Erythroblast (primary cell): Measurements from ENCODE around the gene MEGF11.
A peak's percentile ranks its signal among the peaks of the same experiment; 100 is the strongest.
"Not testable (repeated sequence)": the region's sequence is repeated elsewhere in the genome, so short reads cannot be mapped to it uniquely, and the experiment has no call there.

Experiments
- DNase-seq, 2 experiments: peaks; one replicate each; lab custom pipeline; 2025; lab: John Stamatoyannopoulos, UW
- GATA1 ChIP-seq: IDR thresholded peaks from 2 replicates; pipeline ENCODE4 v1.6.1; 2011; ENCODE audit warnings: low read depth, mild to moderate bottlenecking, control low read depth, low read length, moderate library complexity
- POLR2A ChIP-seq: IDR thresholded peaks from 2 replicates; pipeline ENCODE4 v1.6.1; 2011; ENCODE audit warnings: mild to moderate bottlenecking, low read length

Gene MEGF11

DNA sequence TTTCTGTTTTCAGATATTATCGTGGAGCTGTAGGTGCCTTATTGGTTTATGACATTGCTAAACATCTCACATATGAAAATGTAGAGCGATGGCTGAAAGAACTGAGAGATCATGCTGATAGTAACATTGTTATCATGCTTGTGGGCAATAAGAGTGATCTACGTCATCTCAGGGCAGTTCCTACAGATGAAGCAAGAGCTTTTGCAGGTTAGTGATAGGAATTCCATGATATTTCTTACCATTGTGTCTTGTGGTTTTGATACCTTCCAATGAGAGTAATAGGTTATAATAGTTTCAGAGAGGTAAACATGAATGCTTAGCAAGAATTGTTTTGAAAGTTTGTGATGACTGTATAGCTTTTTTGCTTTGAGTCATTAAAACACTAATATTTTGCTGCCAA is 375.8 kb downstream of the MEGF11 start:
- DNase-seq = peak in 1 of 2 experiments; percentile 32
- TF ChIP-seq POLR2A (no peak), GATA1 (no peak)

DNA sequence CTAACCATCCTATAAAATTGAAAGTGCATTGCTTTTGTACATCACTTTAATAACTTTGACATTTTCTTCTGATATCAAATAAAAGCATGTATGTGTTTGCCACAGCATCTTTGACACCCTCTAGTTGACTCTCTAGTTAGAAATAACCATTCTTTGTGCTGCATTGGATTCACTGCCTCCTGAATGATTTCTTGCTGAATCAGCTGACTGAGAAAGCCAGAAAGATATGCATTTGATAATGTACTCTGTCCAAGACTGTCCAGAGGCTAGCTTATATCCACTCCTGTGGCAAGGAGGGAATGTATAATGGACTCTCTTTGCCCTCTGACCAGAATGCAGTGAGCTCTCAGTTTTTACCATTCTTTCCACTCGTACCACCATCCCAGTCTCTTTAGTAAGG is 378.1 kb downstream of the MEGF11 start:
- DNase-seq = no peak
- TF ChIP-seq POLR2A = no peak
- no peak for TF ChIP-seq GATA1

DNA sequence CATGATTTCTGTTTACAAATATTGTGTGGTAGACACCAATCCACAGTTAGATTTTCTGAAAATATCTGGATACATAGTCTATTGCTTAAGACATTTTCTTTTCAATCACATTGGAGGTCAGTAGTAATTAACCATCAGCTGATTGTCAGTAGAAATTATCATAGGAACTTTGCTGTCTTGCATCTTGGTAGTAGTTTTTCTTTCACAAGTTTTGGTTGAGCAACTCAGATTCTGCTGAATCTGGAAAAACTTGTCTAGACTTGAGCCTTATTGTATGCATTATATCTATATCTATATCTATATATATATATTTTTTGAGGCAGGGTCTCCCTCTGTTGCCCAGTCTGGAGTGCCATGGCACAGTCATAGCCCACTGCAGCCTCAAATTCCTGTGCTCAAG is 380.3 kb downstream of the MEGF11 start:
- TF ChIP-seq GATA1 (no peak), POLR2A (no peak)
- no peak for DNase-seq

DNA sequence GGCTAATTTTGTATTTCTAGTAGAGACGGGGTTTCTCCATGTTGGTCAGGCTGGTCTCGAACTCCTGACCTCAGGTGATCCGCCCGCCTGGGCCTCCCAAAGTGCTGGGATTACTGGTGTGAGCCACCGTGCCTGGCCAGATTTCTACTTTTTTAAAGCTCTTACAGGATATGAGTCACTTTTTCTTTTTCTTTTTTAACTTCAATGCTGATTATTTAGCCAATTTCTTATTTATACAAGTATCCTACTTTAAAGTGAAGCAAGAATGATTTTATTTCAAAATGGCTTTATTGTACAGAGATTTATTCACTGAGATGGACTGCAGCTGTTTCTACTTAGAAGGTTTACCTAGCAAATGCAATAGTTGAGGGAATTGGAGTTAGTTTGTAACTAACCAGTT is 381.0 kb downstream of the MEGF11 start:
- not testable (repeated sequence) for DNase-seq

DNA sequence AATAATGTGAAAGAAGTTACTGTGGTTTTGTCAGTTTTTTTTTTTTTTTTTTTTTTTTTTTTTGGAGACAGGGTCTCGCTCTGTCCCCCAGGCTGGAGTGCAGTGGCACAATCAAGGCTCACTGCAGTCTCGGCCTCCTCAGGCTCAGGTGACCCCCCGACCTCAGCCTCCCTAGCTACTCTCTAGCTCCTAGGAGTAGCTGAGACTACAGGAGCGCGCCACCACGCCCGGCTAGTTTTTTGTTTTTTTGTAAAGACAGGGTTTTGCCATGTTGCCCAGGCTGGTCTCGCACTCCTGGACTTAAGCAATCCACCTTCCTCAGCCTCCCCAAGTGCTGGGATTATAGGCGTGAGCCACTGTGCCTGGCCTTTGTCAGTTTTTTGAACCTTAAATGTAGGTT is 381.7 kb downstream of the MEGF11 start:
- DNase-seq = not testable (repeated sequence)

DNA sequence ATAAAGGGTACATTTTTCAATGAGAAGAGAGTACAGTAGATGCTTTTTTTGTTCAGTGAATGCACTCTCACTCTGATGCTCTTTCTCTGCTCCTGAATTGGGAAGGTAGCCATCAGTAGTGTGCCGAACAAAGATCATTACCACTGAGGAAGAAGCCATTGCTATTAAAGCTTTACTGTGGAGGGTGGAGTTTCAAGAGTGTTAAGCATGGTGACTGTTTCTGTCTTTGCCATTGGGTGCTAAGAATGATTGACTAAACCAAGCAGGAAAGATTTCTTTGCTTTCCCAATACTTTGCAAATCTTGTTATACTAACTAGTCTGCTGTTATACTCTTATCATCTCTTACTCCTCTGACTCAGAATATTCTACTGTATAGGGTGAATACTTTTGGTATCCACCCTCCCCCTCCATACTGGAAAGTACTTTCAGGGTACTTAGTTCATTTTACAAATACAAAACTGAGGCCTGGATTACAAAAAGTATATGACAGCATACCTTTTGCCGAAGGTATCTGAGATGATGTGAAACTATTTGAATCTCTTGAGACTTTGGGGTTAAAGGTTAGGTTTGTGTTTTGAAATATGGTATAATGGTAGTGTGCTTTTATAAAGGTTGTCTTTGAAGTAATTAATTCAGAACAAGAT is 382.5 kb downstream of the MEGF11 start:
- TF ChIP-seq GATA1 (no peak), POLR2A (no peak)
- DNase-seq = peak; percentile 41 to 46

DNA sequence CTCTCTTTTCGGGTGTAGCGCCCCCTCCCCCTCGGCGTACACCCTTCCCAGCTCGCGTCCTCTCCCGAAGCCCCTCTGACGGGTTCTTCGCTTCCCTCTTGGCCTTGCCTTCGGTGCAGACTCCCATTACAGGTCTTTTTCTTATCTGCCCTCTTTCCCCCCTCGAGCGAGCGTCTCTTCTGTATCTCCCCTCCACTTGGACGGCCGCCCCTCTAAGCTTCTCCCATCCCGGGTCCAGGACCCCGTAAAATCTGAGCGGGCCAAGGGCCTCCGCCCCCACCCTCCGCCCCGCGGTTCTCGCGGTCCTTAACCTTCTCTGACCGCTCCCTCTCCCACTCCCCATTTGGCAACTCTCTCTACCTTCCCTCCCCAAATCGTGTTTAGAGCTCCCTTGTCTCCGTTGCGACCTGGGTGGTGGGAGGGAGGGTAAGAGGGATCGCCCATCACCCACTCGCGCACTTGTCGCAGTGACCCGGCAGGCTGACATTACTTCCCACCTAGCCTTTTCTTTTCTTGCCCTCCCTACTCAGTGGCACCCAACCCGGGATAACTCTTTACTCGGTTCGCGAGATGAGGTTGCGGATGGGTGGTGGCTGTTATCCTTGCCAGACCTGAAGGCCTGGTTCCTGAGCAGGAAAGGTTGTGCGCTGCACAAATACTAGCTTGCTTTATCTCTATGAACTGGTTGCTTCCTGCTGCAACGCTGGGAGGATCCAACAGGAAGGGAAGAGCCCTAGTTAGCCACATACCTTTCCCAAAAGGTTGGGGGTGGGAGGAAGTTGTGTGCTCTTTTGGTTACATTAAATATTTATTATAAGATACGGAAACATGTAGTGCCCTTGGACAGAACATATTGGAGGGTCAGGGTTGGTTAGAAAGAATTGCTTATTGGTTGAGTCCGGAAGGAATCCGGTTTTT is 383.3 kb downstream of the MEGF11 start:
- TF ChIP-seq POLR2A (no peak), GATA1 (no peak)
- DNase-seq = peak; percentile 68 to 69

DNA sequence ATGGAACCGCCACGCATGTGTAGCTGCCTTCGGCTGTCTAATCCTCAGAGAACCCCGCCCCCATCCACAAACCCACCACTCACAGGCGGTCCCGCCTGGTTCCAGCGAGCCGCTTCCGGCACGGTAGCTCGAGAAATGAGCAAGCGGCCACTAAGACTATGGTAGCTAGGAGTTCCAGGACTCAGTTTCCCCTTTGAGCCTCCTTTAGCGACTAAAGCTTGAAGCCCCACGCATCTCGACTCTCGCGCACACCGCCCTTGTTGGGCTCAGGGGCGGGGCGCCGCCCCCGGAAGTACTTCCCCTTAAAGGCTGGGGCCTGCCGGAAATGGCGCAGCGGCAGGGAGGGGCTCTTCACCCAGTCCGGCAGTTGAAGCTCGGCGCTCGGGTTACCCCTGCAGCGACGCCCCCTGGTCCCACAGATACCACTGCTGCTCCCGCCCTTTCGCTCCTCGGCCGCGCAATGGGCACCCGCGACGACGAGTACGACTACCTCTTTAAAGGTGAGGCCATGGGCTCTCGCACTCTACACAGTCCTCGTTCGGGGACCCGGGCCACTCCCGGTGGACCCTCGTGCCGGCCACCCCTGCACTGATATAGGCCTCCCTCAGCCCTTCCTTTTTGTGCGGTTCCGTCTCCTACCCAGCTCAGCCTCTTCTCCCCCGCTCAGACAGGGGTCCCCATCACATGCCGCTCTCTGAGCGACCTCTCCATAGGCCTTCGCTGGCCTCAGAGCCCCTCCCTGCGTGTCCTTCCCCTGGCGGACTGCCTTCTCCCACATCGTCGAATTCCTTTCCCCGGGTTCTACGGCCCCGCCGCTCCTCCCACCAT is 384.2 kb downstream of the MEGF11 start, which contains the start of gene RAB11A:
Gene RAB11A, plus strand, starts transcription at position 366 of the 828 bp plus-strand sequence. Its CDS starts 95 bp downstream, at position 461.
- peak; percentile 98 to 99 for DNase-seq
- no peak for TF ChIP-seq GATA1
- TF ChIP-seq POLR2A = peak; percentile 97

DNA sequence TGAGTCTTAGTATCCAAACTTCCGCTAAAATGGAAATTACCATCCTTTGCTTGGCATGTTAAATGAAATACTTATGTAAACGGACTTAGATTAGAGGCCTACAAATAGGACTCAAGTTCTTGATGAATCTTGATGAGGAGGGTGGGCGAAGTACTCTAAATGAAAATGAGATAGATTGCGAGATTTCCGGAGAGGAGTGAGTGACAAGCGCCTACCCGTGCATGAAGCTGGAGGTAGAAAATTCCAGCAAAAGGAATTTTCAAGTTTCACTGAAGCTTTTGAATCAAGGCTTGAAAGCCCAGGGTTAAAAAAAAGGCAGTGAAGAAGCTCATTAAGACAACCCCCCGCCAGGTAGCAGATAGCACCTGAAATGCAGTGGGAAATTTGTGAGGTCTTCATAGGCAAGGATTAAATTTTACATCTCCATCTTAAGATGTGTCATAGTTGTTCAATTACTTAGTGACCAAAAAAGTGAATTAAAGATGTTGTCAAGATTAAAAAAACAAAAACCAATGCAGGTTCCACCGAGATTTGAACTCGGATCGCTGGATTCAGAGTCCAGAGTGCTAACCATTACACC is 384.9 kb downstream of the MEGF11 start:
- TF ChIP-seq GATA1 (no peak), POLR2A (no peak)
- peak in 1 of 2 experiments; percentile 43 for DNase-seq

DNA sequence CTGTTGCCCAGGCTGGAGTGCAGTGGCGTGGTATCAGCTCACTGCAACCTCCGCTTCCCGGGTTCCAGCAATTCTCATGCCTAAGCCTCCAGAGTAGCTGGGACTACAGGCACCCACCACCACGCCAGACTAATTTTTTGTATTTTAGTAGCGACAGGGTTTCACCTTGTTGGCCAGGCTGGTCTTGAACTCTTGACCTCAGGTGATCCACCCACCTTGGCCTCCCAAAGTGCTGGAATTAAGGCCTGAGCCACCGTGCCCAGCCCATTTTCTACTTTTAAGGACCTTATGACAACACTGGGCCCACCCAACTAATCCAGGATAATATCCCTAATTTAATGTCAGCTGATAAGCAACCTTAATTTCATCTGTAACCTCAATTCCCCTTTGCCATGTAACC is 385.6 kb downstream of the MEGF11 start:
- DNase-seq = not testable (repeated sequence)

DNA sequence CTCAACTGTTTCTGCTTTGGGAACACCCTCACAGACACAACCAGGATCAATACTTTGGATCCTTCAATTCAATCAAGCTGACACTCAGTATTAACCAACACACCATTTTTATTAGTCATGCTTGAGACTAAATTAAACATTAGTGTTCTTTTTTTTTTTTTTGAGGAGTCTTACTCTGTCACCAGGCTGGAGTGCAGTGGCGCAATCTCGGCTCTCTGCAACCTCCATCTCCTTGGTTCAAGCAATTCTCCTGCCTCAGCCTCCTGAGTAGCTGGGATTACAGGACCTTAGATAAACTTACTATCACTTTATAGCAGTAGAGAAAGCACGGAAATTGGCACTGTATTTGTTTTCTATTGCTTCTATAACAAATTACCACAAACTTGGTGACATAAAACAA is 386.3 kb downstream of the MEGF11 start:
- TF ChIP-seq GATA1 (no peak), POLR2A (no peak)
- no peak for DNase-seq

DNA sequence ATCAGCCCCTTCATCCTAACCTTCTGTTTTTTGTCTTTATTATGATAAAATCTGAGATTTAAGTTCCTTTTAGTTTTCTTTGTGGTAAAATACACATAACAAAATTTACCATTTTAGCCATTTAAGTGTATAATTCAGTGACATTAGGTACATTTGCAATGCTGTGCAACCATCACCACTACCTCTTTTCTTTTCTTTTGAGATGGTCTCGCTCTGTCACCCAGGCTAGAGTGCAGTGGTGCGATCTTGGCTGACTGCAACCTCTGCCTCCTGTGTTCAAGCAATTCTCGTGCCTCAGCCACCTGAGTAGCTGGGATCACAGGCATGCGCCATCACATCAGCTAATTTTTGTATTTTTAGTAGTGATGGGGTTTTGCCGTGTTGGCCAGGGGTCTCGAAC is 390.4 kb downstream of the MEGF11 start:
- DNase-seq = no peak
- TF ChIP-seq GATA1 (no peak), POLR2A (no peak)

DNA sequence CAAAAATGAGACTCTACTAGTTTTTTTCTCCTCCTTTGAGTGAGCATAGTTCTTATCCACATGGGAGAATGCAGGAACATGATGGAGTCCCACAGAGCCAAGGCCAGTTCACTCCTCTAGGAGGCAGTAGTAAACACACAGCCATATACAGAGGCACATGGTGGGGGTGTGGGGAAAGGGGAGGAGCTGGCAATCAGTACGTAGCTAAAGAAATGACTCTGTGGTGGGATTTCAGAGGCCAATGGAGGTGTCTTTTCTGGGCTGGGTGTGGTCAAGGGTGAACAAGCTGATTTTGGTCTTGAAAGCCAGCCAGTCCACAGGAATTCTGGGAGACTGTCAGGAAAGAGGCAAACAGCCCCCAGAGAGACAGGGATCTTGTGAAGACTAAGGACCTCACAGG is 390.9 kb downstream of the MEGF11 start:
- peak; percentile 85 for DNase-seq
- no peak for TF ChIP-seq POLR2A

DNA sequence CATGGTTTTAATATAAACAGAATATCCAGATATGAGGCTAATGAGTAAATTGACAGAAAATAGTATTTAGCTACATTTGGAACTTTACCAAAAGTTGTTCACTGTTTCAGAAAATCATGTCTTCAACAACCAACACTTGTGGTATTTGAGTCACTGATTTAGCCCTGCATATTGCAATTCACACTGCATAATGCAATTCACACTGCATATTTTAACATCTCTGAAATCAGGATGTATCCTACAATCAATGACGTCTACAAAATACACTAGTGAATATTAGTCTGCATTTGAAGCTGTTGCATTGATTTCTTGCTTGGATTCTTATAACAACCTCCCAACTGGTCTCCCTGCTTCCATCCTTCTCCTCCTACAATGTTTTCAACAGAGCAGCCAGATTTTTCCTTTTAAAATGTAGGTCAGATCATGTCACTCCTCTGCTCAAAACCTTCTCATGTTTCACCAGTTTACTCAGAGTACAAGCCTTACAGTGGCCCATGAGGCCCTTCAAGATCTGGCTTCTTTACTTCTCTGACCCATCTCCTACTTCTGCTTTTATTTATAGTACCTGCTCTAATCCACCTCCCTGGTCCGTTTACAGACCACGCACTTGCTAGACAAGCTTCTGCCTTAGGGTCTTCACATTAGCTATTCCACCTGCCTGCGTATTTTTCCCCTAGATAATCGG is 395.7 kb downstream of the MEGF11 start:
- TF ChIP-seq GATA1 (no peak), POLR2A (no peak)

More for the DNA sequence above, 395.7 kb downstream of the MEGF11 start:
- DNase-seq = no peak
